Right ventricle myocardium superior (tissue), 1 donor: ENCODE data around the gene EMC7. TPM values are rescaled to one million over a fixed set of nuclear protein-coding genes. Genes with fewer than 3 reads are reported as not detected.

Experiments used
- ATAC-seq: fragments of 200-7000 bp; cut with Tn5 transposase; one replicate; pipeline ENCODE4 v1.9.1; 2020; ENCODE audit warnings: mild to moderate bottlenecking; ENCODE audit not compliant: poor library complexity
- DNase-seq: peaks from one replicate; pipeline ENCODE4 v3.0.0-alpha.2; 2020
- intact Hi-C: fragments of 100-400 bp; cut with DNase I; formaldehyde crosslinking; loops from one replicate; pipeline ENCODE4 v1.11.2; 2022
- total RNA-seq: library from RNA; stranded (reverse); fragmentation: NEBNext Ultra II Directional; extraction: Animal tissue kit (Norgen Biotek cat#: 25700); gene quantifications from one replicate; pipeline ENCODE4 v1.2.1, GENCODE V29; 2021
- donor health status: DM: no; HTN: yes; CAD: no; lungs with severe emphysema.

The EMC7 gene
- total RNA-seq, 1 donor from 2014 or later = 59.3 TPM

- DNase-seq = no peak
- no peak for ATAC-seq
- intact Hi-C loops = no loop called here
These were observed 53.5 kb downstream of the EMC7 start for GRCh38 chr15:34047893-34048775.

GRCh38 chr15:34046471-34047145, 55.1 kb downstream of the EMC7 start:
- ATAC-seq (no peak), DNase-seq (no peak)
- intact Hi-C loops = no loop called here

GRCh38 chr15:34043813-34044212, 57.8 kb downstream of the EMC7 start:
- intact Hi-C loops = no loop called here
- ATAC-seq (no peak), DNase-seq (no peak)

- intact Hi-C loops = no loop called here
- no peak for ATAC-seq
- no peak for DNase-seq
These were observed 58.3 kb downstream of the EMC7 start for GRCh38 chr15:34043391-34043790.

GRCh38 chr15:34039790-34040113, 61.9 kb downstream of the EMC7 start:
- DNase-seq (no peak), ATAC-seq (no peak)
- intact Hi-C loops = no loop called here

GRCh38 chr15:34038871-34039789, 62.5 kb downstream of the EMC7 start, which contains the start of gene AVEN:
AVEN (minus strand) TSS chr15:34039204; CDS start chr15:34039046, 158 bp downstream.
- intact Hi-C loops = no loop called here
- ATAC-seq = peak; percentile 77
- DNase-seq = peak; percentile 72

GRCh38 chr15:34038023-34038870, 63.4 kb downstream of the EMC7 start:
- ATAC-seq (peak; percentile 96), DNase-seq (peak; percentile 90)
- intact Hi-C loops = no loop called here

Other genes with a start within 250 kb of the EMC7 start
- gene CHRM5, start 133.4 kb downstream of the EMC7 start, total RNA-seq = not detected
- 30.6 TPM for gene AVEN, start 62.7 kb downstream of the EMC7 start, total RNA-seq
- gene PGBD4, start 221 bp upstream of the EMC7 start, total RNA-seq = 1.3 TPM
- 16.8 TPM for gene KATNBL1, start 108.2 kb upstream of the EMC7 start, total RNA-seq
- 87.4 TPM for gene EMC4, start 123.2 kb upstream of the EMC7 start, total RNA-seq
- gene SLC12A6, start 235.9 kb upstream of the EMC7 start, total RNA-seq = 24.9 TPM
- gene NOP10, start 241.3 kb upstream of the EMC7 start, total RNA-seq = 136 TPM
- not detected for gene NUTM1, start 241.5 kb upstream of the EMC7 start, total RNA-seq